Left kidney (tissue), 2 donors: Measurements from ENCODE around the gene AKT3. TPM values are rescaled to one million over a fixed set of nuclear protein-coding genes. Genes with fewer than 3 reads are reported as not detected.

Source experiments
- DNase-seq: peaks from one replicate; pipeline ENCODE4 v3.0.0-alpha.2; 2013
- polyA plus RNA-seq: library from polyadenylated mRNA; unstranded; fragments of 120-200 nt; gene quantifications from one replicate; pipeline ENCODE4 v1.2.1, GENCODE V29; 2013; ENCODE audit not compliant: insufficient read length

Gene AKT3
- polyA plus RNA-seq, 1 donor: 27.7 TPM

- DNase-seq: no peak
These were observed 361.4 kb downstream of the AKT3 start for GRCh38 chr1:243488459-243489157.

DNA sequence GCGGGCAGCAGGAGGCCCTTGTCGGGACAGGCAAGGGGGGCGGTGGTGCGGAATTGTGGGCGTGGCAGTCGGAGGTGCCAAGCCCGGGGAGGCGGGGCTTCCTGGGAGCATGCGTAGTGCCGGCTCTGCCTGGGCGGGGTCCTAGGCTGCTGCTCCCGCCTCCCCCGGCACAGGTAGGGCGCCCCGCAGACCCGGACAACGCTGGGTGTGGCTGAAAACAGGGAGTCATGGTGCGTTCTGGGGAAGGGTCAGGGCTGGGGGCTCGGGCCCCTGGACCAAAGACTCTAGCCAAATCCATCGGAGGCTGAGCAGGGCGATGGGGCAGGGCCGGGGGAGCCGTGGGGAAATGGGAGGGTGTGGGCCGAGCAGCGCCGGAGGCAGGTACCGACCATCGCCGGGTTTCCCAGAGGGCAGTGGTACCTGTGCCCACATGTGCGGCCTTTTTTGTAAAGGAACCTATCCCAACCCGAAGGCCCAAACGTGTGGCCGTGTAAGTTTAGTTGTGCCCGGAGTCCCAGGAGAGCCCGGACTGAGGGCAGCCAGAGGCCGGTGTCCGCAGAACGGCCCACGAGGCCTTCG, 362.3 kb downstream of the AKT3 start:
- DNase-seq: no peak

DNA sequence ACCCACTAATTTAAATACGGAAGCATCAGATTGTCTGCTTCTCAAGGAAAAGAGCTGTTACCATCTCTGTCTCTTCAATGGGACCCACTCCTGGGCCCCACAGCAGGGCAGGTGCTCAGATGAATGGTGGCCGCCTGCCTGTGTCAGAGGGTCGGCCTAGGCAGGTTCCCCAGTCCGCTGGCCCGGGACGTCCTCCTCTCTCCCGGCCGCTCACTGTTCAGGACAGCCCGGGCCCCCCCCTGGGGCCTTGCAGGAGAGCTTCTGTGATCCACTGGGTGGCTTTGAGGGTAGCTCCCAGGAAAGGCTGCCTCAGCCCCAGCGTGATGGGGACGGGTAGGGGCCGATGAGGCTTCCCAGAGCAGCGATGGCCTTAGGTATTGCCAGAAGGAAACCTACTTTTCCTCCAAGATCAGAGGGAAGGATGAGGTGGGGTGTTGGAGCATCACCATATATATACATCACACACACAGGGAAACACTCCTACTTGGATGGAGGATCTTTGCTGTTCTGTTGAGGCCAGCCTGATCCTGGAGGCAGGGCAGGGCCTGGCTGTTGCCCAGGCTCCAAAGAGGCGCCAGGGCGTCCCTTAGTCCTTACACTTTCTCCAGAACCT, 362.9 kb downstream of the AKT3 start:
- no peak for DNase-seq

DNA sequence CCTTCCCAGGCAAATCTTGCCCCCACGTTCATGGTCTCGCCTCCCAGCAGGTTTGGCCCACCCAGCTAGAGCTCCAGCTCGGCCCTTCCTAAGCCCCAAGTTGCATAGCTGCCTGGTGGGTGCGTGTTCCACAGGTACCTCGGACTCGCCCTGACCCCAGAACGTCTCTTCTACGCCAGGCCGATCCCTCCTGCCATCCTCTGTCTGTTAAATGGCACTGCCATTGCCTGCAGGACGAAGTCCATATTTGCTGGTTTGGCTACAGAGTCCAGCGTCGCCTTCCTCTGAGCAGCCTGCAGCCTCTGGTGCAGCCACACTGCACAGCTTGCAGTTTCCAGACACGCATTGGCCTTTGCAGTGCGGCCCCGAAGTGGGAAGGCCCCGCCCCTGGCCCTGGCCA, 366.1 kb downstream of the AKT3 start:
- DNase-seq: no peak

DNA sequence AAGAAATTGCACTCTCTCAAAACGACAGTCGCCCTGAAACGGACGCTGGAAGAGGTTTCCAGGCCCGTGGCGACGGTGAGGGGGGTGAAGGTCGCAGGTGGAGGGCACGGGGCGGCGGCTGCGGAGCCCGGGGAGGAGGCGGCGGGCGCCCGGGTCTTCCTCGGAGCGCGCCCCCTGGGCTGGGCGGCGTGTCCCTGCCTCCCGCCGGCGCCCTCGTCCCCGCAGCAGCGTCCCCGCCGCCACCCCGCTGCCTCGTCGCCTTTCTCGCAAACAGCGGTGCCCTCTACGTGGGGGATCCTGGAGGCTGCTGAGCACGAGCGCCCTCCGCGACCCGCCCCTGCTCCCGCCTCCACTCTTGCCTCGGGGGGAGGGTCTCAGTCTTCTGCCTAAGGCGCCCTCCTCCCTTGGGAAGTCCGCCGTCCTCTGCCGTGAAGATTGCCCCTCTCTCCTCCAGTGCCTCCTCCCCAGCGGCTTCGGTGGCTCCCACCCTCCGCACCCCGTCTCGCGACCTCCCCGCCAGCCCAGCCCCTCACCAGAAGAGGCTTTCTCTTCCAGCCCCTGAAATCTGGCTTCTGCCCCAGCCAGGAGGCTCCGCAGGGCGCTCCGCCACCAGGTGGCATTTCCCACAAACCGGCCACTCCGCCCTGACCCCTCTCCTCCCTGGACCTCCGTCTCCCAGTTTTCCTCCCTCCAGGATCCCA, 366.8 kb downstream of the AKT3 start:
- DNase-seq: no peak

DNA sequence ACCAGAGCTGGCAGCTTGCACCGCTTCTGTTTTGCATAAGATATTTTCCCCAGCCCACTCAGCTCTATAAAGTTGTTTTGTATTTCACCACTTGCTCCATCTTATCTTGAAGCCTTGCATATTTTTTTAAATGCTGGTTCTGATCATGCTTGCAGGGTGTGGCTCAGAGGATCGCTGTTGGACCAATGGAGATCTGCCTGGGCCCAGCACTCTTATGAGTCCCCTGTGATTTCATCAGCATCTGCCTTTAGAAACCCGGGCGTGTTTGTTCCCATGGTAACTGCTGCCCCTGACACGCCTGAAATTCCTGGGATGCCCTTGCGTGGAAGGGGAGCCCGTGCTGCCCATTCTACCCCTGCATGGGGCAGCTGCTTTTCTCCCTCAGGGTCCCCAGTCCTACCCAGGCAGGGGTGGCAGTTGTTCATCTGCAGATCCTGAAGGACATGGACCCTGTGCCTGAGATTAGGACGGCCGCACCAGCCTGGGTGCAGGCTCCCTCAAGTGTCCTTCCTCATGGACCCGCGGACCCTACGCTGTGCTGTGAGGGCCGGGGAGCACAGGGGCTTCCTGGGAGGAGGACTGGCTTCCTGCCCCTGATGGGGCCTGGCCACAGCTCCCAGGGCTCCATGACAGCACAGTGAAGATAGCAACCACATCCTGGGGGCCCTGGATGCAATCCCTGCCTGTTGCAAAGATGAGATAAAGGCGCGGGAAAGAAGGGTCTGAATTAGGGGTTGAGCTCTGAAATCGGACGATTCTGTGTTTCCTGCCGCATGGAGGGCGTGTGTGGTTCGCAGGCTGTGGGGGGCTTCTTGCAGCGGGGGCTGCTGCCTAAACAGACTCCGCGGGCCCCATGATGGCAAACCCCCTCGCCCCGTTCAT, 367.7 kb downstream of the AKT3 start:
- no peak for DNase-seq

DNA sequence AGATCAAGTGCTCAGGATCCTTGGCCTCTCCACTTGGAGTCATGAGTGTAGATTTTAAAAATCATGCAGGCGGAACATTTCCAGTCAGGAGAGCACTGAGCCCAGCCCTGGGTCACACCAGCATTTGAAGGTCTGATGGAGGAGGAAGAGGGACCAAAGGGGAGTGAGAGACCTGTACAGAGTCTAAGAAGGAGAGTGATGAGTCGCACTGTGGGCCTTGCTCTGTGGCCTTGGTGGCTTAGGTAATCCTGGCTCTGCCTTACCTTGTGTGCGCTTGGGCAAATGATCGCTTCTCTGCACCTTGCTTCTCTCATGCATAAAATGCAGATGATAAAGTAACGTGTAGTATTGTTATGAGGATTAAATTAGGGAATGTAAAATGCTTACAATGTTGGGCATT, 368.9 kb downstream of the AKT3 start:
- no peak for DNase-seq

GRCh38 chr1:243477731-243478290, 372.2 kb downstream of the AKT3 start:
- DNase-seq: no peak

DNA sequence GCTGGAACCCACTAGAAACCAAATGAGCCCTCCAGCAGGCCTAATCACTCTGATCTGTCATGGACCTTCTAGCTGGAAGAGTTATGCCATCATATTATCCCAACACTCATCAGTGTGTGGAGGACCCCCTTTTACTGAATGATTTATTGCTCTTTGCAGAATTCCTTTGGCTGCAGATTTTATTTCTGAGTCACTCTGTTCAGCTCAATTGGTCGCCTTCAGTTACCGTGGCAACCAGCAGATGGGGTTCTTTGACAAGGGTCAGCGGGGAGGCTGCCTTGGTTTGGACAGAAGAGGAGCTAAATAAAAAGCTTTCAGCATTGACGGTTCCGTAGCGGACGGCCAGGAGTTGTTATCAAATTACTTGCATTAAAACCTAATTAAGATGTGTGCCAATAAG, 374.1 kb downstream of the AKT3 start:
- DNase-seq: peak; percentile 39

DNA sequence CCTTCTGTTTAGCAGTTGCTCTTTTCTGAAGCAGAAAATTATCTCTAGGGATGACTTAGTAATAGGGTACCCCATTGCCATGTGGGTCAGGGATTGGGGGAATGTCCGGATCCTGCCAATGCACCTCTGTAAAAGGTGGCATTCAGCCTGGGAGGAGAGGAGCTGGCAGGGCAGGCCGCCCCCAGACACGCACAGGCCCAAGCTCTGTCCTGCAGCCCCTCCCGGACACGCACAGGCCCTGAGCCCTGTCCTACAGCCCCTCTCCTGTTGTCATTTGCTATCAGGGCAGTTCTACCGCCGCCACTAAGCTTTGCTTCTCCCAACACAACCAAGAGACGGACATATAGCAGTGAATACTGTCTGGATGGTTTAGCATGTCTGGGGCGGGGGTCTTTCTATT, 375.1 kb downstream of the AKT3 start:
- DNase-seq: no peak

DNA sequence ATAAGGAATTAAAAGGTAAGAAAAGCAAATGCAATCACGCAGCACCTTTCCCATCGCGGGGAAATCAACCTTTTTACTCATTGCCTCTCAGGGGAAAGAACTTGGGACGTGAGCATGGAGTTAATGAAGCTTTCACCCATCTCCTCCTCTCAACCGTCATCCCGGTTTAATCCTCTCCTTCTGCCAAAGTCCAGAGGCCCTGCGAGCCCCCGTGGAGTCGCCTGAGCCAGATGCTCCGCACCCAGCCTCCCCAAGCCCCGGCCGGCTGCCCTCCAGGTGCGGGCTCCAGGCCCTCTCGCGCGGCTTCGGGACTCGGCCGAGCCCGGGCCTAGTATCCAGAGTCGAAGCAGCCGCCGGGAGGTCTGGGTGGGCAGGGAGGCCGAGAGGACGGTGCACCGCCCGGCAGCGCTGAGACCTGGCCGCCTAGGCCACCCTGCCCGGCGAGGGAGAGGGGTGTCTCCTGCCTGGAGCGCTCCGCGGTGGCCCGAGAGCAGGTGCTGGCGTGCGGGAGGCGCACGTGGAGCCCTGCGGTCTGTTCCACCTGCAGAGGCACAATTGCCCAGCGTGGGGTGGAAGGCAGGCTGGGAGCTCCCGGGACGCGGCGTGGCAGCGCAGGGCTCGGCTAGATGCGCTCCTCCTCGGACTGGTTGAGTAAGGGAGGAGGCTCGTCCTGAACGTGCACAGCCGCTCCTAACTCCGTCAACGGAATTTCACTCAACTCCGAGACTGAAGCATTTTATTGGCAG, 375.7 kb downstream of the AKT3 start:
- no peak for DNase-seq

DNA sequence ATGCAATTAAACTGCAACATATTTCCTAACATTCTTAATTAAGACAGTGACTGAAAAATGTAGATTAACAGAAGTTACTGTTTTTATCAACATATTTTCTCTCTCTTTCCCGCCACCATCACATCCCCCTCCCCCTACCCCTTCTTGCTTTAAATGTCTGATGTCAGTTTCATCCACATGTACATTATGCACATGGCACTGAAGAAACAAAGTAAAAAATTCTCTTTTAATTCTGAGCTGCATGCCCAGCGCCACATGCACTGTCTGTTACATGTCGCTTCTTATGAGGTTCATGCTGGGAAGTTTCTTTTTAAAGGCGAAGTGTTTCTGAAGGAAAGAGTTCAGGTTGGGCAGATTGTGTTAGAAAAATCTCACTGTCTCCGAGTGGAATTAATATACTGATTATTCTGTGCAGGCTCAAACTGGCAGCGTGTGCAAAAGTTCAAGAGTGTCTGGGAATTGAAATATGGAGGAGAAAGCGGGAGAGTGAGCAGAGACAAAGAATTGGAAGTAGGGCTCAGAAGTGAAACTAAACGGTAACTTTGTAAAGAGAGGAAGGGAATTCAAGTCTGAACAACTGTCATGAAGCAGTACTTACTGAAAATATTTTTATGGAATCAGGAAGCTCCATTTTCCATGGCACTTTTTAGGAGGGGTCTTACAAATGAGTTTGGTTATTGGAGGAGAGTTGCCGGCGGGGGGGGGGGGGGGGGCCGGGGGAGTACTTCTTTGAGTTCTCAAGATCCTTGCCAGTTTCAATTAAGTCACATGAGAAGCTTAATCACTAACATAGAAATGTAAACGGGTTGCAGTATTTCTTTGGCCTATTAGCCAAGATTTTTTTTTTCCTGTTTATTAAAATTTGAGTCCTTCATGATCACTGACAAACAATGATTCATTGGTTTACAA, 376.6 kb downstream of the AKT3 start:
- DNase-seq: no peak

- no peak for DNase-seq
These were observed 378.0 kb downstream of the AKT3 start for GRCh38 chr1:243471754-243472745.

DNA sequence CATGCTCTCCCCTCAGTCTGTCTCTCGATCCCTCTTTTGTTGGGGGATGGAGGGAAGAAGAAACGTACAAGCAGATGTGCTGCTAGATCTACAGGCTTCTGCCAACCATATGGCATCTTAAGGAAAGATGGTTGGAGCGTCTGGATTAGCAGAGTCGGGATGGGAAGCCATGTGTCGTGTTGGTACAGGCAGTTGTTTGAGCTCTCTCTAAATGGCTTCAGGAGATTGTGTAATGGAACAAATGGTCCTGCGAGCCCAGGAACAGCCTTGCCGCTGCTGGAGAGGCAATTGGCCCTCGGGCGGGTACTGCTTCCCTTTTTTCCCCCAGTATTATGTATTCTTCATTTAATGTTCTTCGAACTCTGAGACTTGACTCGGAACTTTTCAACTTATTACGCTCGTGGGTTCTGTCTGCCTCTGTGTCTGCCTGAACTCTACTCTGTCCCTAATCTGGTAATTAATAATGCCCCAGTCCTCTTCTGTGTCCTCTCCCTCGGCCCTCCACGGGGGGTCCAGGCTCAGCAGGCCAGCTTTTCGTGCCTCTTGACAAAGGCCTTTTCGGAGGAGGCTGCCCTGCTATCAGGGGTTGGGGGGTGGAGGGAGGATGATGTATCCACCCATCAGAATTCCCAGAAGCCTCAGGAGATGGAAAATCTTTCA, 378.9 kb downstream of the AKT3 start:
- DNase-seq: no peak

- no peak for DNase-seq
These were observed 379.5 kb downstream of the AKT3 start for GRCh38 chr1:243470502-243470901.

- DNase-seq: no peak
These were observed 380.5 kb downstream of the AKT3 start for GRCh38 chr1:243469497-243469896.

DNA sequence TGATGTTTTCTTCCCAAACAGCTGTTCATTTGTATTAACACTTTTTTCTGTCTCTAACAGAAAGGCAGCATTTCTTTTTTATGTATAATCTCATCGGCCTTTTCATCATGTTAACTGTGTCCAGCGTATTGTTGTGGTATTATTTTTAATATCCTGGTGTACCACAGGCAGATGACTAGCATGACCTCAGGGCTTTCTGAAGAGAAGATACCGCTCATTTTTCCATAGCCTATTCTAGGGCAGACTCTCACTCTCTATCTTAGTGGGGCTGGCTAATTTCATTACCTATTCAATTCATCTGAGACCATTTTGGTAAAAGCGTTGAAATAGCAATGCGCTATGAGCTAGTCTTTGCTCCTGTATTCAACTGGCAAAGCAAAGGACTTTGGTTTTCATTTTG, 384.3 kb downstream of the AKT3 start:
- no peak for DNase-seq

GRCh38 chr1:243465081-243465480, 385.0 kb downstream of the AKT3 start:
- no peak for DNase-seq
